Amygdala (tissue), 56 donors: ENCODE data around the gene WHRN.

Experiments
- DNase-seq, 56 donors: peaks; one replicate each; lab custom pipeline; 2025; lab: John Stamatoyannopoulos, UW

Gene WHRN

DNA sequence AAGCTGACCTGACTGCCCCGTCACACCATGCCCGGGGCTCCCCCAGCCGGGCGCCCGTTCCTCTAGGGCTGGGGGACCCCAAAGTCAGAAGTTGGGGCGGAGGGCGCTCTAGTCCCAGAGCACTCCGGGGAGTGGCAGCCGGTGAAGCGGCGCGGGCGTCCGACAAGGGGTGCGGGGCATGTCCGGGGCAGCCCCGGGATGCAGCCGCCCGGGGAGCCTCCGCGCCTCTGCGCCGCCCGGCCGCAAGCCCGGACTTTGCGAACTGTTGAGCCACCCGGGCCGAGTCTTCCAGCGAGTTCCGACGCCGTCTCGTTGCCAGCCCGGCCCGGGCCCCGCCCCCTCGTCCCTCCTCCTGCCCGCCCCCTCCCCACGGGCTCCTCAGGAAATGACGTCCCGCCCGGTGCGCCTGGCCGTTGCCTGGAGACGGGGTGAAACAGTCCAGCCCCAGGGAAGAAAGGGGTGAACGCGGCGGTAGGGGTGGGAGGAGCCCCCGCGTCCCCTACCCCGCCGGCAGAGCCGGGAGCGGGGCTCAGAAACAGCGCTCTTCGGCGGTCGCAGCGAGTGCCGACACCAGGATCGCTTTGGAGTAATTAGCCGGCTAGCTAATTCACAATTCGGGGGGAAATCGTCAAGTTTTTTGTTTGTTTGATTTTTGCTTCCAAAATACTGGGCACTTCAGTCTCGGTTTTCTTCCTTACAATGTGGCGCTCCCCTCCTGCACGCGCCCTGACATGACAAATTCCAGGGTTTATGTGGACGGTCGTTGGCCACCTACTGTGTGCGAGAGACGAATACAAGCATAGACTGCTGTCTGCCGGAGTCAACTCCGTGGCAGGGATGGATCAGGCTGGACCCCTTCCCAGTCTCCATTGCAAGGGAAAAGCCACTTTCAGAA is at the start of gene WHRN:
WHRN (minus strand) TSS at position 287 of the 895 bp plus-strand sequence. CDS start 672 bp downstream, outside the sequence.
- peak; percentile 14 to 96 (median 85) for DNase-seq

DNA sequence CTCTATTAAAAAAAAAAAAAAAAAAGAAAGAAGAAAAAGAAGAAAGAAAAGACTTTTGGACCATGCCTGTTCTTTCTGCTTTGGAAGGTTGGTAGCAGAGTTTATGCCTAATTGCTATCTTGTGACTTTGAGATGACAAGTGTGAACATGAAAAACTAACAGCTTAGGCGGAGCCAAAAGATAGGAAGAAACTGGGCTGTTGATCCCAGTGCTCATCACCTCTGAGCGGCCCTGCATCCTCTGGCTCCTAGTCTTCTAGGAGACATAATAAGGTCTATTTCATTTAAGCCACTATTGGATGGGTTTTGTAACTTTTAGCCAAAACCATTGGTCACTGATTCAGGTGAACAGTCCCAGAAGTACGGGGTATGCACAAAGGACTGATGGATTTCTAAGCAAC is 47.9 kb upstream of the WHRN start:
- no peak for DNase-seq

DNA sequence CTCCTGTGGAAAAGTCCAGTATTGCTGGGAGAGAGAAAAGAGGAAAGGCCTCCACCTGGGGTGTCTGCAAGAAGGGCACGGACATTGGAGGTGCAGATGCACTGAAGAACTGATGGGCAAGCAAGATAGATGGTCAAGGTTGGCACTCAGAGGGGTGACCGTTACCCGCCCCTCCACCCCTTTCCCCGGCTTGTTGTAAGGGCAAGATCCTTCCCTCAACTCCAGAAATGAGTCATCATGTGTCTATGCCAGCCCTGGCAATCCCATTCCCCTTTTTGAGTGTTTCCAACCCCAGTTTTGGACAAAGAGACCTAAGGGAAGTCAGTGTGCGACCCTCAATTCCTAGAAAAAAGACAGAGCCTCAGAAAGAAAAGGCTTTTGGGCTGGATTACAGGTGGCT is 47.4 kb upstream of the WHRN start:
- no peak for DNase-seq

DNA sequence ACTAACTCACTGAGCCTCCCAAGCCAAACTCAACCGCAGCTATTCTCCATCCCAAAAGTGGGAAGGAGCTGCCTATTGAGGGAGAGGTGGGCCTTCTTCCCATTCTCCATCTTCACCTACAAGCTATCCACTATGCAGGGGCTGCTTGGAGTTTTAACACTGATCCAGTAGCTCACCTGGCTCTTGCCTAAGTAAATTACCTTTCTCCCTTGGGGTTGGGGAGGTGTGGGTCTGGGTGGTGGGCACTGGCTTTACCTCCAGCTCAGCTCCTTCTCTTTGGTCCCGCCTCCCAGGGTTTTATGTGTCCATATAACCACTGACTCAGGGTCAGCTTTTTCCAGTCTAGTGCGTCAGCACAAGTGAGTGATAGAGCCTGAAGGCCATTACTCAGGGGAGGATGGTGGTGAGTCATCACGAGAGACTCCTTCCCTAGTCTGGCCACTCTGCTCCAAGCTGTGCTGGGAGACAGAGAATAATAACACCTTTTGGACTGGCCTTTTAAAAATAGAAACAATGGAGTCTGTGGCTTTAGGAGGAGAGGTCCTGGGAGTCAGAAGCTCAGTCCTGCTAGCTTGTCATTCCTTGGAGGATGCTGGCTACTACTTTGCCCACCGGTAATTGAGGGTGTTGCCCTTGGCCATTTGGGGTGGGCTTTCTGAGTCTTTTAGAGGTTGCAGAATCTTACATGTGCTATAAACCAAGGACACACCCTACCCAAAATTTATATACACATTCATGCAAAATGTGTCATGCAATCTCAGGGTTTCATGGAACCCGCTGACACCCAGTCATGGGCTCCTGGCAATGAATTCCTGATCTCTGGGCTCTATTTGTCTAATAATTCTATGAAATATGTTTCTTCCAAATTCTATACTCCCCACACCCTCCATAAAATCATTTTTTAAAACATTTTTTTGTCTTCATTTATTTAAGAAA is 46.7 kb upstream of the WHRN start:
- DNase-seq: no peak

DNA sequence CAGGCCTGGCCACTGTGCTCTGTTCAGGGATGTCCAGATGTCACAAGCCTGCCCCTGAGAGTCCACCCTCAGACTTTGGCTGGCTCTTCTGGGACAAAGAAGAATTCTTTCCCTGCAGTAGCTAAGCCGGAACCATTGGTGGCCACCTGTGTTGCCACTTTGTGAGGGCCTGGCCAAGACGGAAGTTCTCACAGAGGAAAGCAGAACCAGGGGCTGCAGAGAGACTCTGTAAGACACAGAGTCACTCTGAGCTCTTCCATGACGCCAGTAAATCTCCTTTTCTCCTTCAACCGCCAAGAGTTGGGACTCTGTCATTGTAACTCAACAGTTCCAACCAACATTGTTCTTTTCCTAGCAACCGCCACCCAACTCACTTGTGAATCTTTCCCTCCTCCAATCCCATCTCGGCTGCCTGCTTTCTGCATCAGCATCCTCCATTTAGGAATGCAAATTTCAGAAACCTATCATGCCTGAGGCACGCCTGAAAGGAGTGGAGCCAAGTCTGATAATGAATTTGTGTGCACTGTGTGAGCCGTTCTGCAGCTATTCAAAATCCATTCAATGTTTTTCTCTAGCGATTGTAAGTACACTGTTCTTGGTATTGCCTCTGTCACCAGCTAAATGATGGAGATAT is 44.5 kb upstream of the WHRN start:
- DNase-seq: no peak

DNA sequence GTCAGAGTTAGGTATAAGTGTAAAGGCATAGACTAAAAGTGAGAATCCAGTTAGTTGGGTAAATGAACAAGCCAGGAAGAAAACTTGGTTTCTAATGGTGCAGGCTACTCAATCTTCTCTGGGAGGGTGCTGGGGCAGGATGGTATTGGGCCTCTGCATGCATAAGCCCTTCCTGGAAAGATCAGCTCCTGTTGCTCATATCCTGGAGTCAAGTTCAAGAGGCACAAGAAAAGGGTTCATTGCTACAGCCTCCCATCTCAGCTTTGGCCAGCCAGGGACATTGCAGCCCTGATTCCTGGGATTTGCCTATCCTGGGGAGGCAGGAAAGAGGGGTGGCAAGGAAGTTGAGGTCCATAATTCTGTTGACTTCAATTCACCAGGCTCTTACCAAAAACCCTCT is 41.6 kb upstream of the WHRN start:
- no peak for DNase-seq

DNA sequence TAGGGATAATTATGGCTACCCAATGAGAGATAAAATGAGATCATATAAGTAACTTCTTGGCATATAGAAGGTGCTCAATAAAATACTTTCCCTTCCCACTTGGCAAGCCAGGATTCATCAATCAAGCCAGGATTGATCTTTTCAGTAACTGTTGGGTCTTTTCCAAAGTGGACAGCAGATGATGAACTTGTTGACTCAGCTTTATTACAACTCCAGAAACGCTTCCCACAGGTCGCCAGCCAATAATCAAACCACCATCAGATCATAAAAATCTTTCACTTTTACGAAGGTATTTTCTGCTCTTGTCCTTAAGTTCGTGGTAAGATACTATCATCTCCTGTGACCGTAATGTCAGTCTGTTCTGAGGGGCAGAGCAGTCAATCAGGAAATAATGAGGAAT is 39.8 kb upstream of the WHRN start:
- DNase-seq: no peak

DNA sequence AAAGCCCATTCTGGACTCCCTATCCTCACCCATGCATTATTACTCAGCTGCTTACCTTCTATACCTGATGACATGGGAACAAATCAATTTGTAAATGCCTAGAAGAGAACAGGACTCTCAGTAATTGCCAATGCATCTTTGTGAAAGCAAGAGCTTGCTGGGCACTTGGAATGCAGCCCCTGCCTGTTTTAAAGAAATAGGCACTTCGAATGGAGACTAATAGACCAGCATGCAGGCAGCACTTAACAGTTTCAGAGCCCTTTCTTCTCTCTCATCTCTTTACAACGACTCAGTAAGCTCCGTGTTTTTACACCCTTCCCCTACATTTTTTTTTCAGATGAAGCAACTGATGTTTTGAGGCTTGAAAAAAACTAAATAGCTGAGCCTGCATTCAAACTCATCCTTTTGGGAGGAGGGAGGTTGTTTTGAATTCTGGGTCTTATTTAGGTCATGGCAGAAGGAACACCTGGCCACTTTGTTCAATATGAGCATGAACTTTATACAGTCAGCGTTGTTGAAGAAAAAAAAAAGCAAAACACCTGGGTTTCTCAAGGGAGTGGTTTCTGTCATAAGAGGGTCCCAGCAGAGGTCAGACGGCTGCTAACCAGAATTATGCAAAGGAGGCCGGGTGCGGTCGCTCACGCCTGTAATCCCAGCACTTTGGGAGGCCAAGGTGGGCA is 34.6 kb upstream of the WHRN start:
- DNase-seq: no peak

DNA sequence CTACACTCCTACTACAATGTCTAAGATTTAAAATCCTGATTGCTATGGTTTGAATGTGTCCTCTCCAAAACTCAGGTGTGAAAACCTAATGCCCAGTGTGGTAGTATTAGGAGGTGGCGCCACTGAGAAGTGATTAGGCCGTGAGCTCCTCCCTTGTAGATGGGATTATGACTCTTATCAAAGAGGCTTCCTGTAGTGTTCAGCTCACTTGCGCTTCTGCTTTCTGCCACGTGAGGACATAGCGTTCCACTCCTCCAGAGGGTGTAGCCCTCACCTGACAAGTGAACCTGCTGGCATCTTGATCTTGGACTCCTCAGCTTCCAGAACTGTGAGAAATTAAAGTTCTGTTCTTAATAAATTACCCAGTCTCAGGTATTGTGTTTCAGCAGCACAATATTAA is 33.0 kb upstream of the WHRN start:
- no peak for DNase-seq

DNA sequence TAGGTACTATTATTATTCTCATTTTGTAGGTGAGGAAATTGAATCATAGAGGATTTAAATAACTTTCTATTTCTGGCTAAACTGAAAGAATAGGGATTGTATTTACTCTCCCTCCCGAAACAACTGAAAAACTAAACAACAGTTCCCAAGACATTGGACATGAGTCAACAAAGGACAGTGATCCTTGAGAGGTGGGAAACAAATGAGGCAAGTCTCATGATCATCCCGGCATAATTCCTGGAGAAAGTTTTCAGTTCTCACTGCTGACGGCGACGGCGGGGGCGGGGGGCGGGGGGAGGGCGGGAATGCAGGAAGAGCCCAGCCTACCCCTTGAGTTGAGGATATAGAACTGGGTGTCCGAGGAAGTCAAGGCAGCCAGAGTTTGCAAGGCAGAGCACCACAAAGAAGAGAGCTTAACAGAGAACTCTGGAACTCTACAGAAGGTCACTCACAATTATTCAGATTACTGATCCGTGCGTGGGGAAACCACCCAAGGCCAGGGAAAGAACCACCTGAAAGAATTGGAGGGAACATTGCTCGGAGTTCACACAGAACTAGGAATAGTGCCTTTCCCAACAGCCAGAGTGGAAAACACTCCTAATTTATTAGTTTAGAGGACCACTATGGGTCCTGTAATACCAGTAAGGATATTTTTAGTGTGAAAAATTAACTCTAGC is 27.4 kb upstream of the WHRN start:
- DNase-seq: no peak

DNA sequence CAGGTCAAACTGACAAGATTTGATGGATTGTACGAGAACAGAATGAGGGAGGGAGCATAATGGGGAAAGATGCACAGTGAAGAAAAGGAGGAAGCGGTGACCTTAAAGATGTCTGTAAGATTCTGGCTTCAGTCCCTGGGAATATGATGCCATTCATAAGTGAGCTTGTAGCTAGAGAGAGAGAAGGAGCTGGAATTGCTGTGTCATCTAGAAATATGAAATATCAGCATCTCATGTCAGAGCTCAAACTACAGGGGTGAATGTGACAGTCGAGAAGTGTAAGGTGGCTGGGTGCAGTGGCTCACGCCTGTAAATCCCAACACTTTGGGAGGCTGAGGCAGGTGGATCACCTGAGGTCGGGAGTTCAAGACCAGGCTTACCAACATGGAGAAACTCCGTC is 24.0 kb upstream of the WHRN start:
- no peak for DNase-seq

DNA sequence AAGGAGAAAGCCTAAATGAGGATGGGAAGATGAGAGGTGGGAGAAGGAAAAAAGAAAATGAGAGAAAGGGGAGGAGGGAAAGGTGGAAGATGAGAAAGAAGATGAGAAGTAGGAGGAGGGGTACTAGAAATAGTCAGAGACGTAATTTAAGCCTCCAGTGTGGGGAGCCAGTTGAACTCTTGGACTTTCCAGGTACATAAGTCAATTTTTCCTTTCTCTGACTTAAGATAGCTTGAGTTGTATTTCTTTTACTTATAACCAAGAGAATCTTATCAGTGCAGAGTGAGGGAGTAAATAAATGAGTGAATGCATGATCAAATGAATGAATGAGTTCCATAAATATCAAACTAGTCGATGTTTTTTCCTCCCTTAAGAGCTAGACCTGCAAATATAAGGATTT is 21.5 kb upstream of the WHRN start:
- no peak for DNase-seq

DNA sequence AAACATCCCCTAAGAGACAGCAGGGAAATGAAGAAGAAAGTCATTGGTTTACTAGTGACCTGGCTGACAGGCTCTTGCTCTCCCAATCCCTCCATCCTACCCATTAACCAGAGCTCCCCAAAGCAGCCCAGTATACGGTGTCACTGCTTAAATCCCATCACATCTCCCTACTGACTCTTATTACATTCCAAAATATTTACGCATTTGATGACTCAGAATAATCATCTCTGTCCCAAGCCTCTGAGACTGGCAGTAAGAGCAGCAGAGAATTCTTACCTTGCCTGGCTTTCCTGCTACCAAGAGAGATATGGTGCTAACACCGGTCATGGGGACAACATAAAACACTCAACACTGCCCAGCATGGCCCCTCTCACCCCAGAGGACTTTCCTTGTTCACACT is 20.2 kb upstream of the WHRN start:
- no peak for DNase-seq

DNA sequence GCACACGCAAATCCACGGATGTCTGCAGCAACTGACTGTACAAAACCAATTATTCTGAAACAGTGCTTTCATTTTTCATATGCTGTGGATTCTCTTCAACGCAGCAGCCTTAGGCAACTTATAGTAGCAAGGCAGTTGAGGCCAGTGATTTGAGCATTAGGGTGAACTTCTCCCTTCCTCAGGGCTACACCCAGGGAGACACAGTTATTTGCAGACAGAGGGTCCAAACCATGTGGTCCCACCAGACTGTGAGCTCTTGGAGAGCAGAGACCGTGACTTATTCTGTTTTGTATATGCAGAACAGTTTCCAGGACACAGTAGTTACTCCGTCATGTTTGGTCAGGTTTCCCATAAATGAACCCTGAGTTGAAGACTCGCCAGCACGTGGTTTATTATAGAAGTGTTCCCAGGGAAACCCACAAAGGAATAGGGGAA is 19.0 kb upstream of the WHRN start:
- no peak for DNase-seq

DNA sequence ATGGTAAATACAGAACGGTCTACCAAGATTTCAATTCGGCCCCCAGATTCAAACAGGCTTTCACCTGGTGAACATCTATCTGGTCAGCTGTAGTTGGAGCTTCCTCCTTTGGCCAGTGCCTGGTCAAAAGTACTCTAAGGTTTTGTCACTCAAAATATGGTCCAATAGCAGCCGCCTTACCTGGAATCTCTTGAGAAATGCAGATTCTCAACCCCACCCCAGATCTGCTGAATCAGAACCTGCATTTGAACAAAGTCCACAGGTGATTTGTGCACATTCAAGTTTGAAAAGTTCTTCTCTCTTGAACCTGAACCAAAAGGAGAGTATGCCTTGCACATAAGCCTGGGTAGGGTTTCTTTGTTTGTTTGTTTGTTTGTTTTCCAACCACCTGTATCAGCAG is 17.6 kb upstream of the WHRN start:
- no peak for DNase-seq

DNA sequence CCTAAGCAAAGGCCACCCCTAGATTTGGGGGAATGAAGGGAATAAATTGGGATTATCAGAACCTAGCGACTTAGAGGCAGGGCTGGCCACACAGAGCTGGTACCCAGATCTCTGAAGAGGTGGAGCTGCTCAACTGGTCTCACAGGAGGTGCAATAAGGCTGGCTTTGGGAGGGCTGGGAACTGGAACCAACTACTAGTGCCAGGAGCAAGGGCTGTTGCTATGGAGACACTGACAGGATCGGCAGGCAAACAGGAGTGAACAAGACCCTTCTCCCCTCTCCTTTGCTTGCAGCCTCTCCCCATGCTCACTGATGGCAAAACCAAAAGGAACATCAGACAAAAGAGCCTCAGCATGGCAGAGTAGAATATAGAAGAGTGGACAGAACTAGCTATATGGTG is 17.0 kb upstream of the WHRN start:
- DNase-seq: no peak

DNA sequence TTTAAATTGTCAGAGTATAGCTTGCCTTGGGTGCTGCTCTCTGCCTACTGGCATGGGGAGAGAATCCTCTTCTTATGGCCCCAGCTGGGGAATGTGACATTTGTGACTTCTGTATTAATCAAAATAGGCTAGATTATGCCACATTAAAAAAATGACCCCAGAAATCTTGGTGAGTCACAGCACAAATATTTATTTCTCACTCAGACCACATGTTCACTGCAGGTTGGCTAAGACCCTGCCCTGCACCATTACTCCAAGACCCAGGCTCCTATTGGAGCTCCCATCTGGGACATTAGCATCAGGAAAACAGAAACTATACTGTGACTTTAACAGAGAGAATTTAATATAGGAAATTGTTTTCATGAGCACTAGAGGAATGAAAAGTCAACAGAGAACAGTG is 16.6 kb upstream of the WHRN start:
- DNase-seq: no peak

DNA sequence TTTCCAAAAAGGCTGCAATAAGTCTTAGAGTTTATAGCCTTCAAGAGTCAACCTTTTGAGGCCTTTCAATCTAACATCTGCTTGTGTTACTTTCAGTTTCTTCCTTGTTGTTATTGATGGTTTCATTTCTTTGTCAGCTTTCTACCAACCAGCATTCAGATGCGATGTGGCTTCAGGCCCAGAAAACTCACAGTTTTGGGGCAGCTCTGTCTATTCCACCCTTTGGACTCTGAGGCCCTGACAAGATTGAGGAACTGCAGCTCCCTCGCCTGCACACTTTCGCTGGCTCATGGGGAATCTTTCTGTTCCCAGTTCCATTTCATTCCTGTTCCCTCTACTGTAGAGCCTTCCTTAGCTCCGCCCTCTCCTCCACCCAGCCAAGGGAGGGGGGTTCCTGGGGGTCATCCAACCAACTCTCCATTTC is 13.3 kb upstream of the WHRN start:
- no peak for DNase-seq

DNA sequence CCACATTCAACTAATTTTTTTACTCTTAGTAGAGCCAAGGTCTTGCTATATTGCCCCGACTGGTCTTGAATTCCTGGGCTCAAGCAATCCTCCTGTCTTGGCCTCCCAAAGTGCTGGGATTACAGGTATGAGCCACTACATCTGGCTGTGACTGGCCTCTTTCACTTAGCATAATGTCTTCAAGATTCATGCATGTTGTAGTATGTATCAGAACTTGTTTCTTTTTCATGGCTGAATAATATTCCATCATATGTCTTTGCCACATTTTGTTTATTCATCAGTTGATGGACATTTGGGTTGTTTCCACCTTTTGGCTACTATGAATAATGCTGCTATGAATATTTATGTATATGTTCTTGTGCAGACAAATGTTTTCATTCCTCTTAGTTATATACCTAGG is 12.8 kb upstream of the WHRN start:
- no peak for DNase-seq

DNA sequence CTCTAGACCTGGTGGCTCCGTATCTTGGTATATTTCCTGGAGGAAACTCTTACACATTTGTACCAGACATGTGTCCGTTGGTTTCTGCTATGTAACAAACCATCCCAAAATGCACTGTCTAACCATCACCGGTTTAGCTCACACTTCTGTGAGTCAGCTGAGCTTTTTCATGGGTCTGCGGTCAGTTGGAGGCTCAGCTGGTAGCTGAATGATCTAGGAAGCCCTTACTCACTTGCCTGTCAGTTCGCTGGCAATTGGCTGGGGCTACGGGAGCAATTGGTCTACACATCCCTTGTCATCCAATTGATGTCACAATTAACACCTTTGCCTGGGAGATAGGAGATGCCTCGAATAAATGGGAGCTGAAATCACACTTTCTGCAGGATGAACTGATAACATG is 11.6 kb upstream of the WHRN start:
- no peak for DNase-seq
